NCI-H1436 treated with DMSO at 0.1 percent for 48 hours (cell line): ENCODE measurements around the gene GVQW3.
A peak's percentile ranks its signal among the peaks of the same experiment; 100 is the strongest.
"Not testable (repeated sequence)": the region's sequence is repeated elsewhere in the genome, so short reads cannot be mapped to it uniquely, and the experiment has no call there.

Experiments
- DNase-seq: peaks from one replicate; lab custom pipeline; 2025; lab: John Stamatoyannopoulos, UW

The GVQW3 gene

DNA sequence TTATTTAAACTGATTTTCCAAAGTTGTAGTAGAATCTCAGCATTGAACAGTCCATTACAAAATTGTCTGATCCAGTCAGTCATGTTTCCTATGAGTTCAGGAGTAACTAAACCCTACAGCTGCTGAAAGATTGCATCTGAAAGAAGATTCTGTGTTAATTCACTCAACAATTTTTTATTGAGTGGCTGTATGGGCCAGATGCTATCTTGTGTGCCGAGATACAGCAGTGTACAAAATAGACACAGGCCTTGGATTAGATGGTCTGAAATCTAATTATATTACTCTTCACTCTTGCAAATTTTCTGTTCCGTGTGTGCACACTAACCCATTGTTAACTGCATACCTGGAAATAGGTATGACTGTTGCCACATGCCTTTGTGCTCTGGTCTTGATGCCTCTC, 7.3 kb downstream of the GVQW3 start:
- DNase-seq, result no peak

- no peak for DNase-seq
These were observed 9.9 kb downstream of the GVQW3 start for GRCh38 chr11:76391021-76391420.

DNA sequence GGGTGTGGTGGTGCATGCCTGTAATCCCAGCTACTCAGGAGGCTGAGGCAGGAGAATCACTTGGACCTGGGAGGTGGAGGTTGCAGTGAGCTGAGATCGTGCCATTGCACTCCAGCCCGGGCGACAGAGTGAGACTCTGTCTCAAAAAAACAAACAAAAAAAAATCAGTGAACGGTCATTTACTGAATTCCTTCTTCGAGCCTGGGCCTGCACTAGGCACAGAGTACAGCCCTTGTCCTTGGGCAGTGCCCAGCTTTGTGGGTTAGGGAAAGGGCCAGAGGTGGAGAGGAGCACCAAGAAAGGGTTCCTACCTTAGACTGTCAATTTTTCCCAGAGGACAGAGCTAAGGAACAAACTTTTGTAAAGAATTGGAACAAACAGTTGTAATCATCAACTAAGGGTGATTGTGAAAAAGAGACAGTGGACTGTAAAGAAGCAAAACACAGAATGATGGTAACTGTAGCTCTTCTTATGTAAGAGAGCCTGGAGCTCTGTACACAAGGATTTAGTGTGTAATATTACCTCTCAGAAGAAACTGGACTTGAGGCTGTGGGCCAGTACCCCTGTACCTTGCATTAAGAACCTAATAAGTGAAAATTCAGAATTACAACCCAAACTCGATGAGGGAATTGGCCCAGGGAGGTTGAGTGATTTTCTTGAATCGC, 10.8 kb downstream of the GVQW3 start:
- DNase-seq, result no peak

DNA sequence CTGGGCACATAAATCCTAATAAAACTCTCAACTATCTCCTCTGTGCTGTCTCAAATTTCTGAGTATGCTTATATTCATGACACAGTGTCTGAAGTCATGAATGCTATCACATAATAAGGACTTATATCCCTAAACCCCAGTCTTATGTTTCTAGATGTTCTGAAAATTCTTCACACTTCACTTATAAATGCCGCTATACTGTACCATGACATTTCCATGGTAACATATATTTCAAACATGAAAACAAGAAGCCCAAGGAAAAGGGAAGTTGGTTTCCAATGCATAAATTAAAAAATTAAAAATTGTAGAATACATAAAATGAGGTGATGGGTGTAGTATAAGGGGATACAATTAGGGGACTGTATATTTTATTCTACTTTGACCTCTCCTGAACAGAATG, 11.7 kb downstream of the GVQW3 start:
- no peak for DNase-seq

- no peak for DNase-seq
These were observed 13.3 kb downstream of the GVQW3 start for GRCh38 chr11:76394411-76394810.

- no peak for DNase-seq
These were observed 14.2 kb downstream of the GVQW3 start for GRCh38 chr11:76395296-76395695.

GRCh38 chr11:76397383-76397782, 16.3 kb downstream of the GVQW3 start:
- DNase-seq, result no peak

DNA sequence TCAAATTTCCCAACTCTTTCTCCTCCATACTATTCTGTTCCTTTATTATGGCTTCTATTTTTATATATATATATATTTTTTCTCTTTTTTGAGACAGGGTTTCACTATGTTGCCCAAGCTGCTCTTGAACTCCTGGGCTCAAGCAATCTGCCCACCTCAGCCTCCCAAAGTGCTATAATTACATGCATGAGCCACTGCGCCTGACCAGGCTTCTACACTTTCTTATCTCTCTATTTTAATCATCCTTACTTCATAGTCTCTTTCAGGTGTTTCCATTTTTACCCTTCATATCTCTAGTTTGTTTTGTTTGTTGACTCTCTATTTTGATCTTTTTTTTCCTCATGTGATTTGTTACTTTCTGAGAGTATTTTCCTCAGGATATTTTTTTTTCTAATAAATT, 19.8 kb downstream of the GVQW3 start:
- no peak for DNase-seq

DNA sequence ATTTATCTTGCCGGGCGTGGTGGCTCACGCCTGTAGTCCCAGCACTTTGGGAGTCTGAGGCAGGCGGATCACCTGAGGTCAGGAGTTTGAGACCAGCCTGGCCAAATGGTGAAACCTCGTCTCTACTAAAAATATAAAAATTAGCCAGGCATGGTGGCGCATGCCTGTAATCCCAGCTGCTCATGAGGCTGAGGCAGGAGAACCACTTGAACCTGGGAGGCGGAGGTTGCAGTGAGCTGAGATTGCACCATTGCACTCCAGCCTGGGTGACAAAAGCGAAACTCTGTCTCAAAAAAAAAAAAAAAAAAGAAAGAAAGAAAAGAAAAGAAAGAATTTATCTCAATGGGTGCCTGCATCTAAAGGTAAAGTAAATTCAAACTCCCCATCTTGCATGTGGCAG, 20.4 kb downstream of the GVQW3 start:
- DNase-seq, result not testable (repeated sequence)

DNA sequence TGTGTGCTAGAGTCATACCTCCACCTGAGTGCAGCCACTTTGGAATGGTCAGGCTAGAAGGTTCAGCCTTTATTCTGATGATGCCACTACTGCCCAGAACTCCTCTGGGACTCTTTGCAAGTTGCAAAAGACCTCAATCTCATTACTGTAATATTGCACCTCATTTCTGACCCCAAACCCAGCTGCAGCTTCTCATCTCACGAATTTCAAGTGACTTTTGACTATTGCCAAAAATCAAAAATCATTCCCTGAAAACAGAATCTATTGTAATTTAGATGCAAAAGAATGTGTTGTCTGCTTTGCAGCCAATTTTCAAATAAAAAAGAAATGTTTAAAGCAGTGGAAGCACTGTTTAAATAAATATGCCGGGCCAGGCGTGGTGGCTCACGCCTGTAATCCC, 25.2 kb downstream of the GVQW3 start:
- no peak for DNase-seq

- DNase-seq, result no peak
These were observed 27.2 kb downstream of the GVQW3 start for GRCh38 chr11:76408171-76408965.

GRCh38 chr11:76410851-76411357, 29.8 kb downstream of the GVQW3 start:
- no peak for DNase-seq

DNA sequence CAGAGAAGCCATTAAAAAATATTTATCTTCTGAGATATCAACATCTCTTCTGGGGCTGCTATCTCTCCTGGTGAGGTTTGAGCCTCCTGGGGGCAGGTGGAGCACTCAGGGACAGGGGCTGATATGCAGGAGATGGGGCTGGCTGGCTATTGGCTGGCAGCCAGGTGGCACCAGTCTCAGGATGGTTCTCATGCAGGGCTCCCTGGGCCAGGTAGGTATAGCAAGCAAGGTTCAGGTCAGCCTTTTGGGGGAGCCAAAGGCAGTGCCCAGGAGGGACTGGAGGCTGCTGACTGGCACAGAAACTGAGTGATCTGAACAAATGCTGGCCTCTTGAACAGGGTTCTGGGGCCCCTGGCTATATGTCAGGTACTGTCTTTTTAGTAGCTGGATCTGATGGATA, 34.0 kb downstream of the GVQW3 start:
- DNase-seq, result no peak

DNA sequence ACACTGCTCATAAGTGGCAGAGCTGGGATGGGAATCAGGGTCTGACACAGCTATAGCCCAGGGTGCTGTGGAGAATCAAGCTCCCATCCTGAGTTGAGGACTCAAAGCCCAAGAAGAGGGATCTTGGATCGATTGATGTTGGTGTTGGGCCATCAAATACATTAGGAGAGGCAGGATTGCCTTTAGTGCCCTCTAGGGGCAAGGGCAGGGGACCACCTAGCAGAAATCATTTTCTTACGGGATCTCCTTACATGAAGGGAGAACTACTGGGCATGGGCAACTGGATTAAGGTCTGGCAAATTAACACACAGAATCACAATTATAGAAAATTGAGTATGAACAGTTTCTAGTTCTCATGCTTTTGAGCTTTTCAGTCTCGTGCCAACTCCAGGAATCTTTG, 38.8 kb downstream of the GVQW3 start:
- no peak for DNase-seq

DNA sequence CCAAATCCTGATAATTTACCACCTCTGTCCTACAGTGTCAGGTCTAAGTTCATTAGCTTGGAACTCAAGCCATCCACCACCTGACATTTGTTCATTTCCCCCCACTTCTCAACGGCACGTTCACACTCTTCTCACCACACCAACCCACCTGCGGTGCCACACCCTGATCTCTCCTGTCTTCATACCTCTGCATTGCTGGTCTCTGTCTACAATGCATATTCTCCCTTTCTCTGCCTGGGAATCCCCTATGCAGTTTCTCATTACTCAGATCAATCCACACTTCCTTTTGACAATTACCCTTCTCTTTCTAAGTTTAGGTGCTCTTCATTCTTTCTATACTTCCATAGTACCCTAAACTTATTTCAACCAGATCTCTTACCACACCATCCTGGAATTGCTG, 43.3 kb downstream of the GVQW3 start:
- DNase-seq, result no peak

DNA sequence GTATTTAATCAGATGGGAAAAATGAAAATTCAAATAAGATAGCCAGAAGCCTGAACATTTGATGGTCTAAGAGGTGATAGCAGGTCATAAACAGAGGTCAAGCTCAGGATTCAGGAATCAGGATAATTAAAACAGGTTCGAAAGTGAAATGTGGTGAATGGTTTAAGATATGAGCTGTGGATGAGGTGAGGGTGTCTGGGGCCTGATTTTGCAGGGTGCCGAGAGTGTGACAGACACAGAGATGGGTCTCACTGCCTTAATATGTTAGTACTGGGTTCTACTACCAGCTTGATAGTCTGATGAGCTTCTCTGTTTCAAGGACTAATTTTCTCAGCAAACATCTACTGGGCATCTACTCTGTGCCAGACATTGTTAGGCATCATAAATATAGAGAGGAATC, 43.8 kb downstream of the GVQW3 start:
- DNase-seq, result no peak

- no peak for DNase-seq
These were observed 45.5 kb downstream of the GVQW3 start for GRCh38 chr11:76426660-76427059.

DNA sequence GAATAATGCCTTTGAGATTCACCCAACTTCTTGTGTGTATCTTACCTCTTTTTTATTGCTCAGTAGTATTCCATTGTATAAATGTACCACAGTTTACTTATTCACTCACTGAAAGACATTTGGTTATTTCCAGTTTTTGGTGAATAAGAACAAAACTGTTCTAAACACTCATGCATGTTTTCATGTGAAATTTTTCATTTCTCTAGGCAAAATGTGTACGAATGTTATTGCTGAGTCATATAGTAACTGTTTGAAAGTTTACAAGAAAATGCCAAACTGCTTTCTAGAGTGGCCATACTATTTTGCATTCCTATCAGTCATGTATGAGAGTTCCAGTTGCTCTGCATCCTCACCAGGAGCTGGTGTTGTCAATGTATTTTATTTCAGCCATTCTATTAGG, 54.9 kb downstream of the GVQW3 start:
- DNase-seq, result no peak

GRCh38 chr11:76443268-76443980, 62.3 kb downstream of the GVQW3 start:
- no peak for DNase-seq

DNA sequence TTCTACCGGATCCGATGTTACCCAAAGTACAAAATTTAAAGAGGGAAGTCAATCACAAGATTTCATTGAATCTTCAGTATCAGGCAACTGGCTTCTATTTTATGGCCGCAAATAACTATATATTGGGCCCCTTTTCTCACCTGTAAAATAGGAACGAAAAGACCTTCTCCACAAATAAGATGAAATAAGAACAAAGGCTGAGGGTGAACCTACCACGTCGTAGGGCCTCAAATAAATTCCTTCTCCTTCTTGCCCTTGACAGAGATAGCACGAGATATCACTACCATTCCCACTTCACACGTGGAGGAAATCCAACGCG, 62.9 kb downstream of the GVQW3 start:
- no peak for DNase-seq

GRCh38 chr11:76444384-76445120, 63.4 kb downstream of the GVQW3 start, which contains the start of gene EMSY:
Gene EMSY, plus strand, starts transcription at chr11:76445018. Its CDS starts 1,921 bp downstream, at chr11:76446939.
- DNase-seq, result peak; percentile 93
